Body of pancreas (tissue), 4 donors: ENCODE data around the gene AMPD3.
A peak's percentile ranks its signal among the peaks of the same experiment; 100 is the strongest.

ENCODE experiments used
- CTCF ChIP-seq, 7 experiments: fragments of 450-650 bp in 4 of 7; fragments of 200-600 bp in 3 of 7; sonication (generic) in 3 of 7; IDR thresholded peaks; one replicate each; pipeline ENCODE4 v1.5.1; 2016 to 2019; ENCODE audit warnings: antibody characterized with exemption in 7 of 7
- POLR2A ChIP-seq, 3 donors: fragments of 450-650 bp; IDR thresholded peaks; one replicate each; pipeline ENCODE4 v1.6.1; 2016; ENCODE audit warnings: antibody characterized with exemption in 3 of 3, mild to moderate bottlenecking in 2 of 3

DNA sequence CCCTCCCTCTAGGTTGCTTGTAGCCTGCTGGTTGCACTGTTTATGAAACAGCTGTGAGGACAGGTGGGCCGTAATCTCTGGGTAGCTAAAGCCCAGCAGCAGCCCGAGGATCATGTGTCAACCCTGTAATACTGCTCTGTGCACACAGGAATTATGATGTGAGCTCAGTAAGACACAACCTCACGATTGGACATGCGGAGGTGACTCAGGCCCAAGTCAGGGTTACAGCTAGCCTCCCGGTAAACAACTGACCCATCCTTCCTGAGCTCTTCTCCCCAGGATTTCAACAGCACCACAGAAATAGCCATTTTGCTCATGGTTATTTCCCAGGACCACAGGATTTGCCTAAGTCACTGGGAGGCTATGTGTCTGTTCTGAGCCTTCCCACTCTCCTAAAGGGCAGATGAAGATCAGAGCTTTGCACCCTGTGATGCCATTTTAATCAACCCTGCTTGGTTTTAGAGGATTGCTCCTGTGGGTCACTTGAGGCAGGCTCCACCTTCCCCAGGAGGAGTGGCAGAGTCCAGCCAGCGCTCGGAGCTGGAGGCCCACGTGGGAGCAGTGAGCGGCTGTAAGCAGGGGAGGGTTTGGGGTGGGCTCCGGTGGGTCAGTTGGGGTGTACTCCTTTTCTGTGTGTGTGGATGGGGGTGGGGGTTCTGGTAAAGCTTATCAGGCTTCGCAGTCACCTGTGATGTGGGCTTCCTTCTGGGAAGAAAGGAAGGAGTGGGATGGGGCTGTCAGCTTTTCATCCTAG lies at the start of gene AMPD3:
- TF ChIP-seq CTCF (IDR thresholded peaks at IDR 0.05) (no peak), POLR2A (IDR thresholded peaks at IDR 0.05) (peak in 1 of 3 donors; percentile 6)
